Stimulated activated CD4-positive, alpha-beta T cell treated with anti-CD3 and anti-CD28 coated beads, TNF-alpha, amount 100 ng/mL, for 24 hours (primary cell): ENCODE data around the gene SH3BGRL3.
"Not testable (repeated sequence)": the region's sequence is repeated elsewhere in the genome, so short reads cannot be mapped to it uniquely, and the experiment has no call there.

Source experiments
- DNase-seq, 3 experiments: peaks; one replicate each; pipeline ENCODE4 v3.0.0-alpha.2; 2020; ENCODE audit warnings: low read depth in 3 of 3

Gene SH3BGRL3

GRCh38 chr1:26317146-26317545 lies 37.3 kb downstream of the SH3BGRL3 start:
- DNase-seq: no peak

- peak; percentile 38 to 67 (median 47) for DNase-seq
Observed at GRCh38 chr1:26317612-26318337, 37.9 kb downstream of the SH3BGRL3 start, which contains the start of gene CD52. CD52 (plus strand) TSS chr1:26317958; CDS start chr1:26318018, 60 bp downstream.

DNA sequence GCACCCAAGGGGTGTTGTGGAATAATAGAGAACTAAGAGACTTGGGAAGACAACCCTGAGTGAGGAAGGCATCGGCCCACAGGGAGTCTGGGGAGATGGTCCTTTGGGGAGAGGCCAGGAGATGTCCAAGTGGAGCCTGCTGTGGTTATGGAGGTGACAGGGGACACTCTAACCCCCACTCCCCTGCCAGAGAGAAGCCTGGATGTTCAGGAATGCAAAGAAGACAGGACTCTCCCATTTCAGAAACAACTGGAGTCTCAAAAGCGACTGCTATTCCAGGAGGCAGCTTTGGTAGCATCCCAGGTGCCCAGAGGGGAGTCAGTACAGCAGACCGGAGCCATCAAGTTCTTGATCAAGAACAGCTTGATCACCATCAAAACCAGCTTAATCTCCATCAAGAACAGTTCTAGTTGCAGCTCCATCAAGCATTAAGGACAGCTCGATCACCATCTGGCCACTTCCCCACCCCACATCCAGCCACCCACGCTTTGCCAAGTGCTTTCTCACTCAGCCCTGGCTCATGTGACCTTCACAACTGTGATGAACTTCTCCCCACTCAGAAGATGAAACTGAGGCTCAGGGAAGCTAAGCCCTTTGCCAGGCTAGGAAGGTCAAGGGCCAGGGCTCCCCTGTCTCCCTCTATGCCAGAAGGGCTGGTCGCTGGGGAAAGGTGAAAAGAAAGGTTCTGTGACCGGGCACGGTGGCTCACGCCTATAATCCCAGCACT lies 38.6 kb downstream of the SH3BGRL3 start:
- peak in 1 of 3 experiments; percentile 54 for DNase-seq

DNA sequence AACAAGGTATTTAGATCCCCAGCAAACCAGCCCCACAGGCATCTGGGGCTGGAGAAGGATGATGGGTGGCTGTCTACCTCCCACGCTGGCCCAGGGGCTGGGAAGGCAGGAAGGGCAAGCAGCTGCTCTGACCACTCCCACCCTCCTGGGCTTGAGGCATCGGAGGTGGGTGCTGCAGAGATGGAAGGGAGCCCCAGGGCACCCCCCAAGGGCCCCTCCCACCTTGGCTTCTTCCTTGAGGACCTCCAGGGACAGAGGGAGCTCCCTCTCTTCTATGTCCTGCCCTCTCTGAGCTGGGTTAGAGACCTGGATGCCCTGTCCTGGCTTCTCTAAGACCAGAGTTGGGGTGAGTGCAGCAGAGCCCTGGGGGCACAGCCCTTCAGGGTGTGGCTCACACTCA lies 41.0 kb downstream of the SH3BGRL3 start:
- no peak for DNase-seq

DNA sequence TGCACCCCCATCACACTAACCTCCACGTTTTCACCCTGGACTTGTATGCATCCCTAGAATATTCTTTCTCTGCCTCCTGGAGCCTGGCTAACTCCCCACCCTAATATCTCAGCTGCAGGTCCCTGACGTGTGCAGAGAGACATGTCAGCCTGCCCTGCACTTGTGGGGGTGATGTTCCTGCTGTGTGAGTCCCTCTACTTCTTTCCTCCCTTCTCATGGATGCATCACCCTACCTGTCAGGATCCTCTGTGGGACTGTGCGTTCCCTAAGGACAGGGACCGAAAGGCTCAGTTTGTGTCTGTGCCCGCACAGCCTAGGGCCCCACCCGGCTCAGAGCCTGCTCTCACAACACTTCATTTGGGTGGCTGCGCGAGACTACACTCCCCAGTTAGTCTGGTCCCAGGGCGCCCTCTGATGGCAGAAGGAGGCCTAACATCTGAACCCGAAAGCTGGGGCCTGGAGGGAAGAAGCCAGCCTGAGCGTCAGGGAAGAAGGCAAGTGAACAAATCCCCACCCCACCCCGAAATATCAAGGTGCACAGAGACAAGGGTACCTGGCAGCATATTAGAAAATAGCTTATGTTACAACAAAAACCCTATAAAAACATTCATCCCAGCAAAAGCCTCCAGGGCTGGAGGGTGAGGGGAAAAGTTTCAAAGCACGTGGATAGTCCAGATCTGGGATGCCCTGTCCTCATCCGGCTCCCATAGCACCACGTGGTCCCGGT lies 41.6 kb downstream of the SH3BGRL3 start:
- DNase-seq: peak; percentile 93 to 96 (median 93)

GRCh38 chr1:26322042-26322331 lies 42.1 kb downstream of the SH3BGRL3 start:
- DNase-seq: no peak

DNA sequence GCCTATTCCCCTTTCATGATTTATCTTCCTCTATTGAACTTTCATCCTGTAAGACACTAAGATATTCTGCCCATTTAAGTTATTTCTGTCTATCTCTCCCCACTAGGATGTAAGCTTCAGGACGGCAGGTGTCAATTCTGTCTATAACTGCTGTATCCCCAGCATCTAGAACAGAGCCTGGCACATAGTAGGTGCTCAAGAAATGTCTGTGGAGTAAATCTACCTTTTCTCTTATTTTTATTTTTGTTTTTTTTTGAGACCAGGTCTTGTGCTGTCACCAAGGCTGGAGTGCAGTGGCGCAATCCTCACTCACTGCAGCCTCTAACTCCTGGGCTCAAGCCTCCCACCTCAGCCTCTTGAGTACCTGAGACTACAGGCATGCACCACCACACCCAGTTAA lies 43.5 kb downstream of the SH3BGRL3 start:
- no peak for DNase-seq

DNA sequence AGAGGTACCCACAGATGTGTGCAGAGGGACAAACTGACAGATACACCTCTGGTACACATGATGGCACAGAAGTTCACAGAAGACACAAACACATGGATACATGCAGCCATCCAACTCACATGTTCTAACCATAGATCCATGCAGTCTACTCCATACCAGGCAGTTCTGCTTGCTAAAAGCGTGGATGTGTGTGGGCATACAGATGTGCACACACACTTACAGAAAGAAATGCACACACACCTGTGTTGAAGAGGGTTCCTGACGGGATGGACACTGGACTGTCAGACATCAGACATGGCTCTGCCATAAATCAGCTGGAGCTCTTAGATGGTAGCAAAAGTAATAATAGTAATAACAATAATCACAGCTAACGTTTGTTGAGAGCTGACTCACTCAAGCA lies 44.7 kb downstream of the SH3BGRL3 start:
- DNase-seq: no peak

DNA sequence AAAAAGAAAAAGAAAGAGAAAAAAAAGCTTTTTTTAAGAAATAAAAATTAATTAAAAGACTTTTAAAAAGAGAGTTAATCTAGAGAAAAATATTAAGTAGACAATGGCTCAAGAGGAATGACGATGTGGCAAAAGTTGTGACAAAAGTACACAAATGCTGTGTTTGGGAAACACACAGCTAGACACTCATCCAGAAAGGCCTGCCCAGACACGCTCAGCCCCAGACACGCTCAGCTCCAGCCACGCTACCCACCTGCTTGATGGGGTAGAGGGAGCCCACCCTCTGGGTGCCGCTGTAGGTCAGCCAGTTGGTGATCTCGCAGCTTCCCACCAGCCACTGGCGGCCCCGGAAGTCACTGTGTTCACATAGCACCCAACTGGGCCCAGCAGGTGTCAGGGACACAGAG lies 48.1 kb downstream of the SH3BGRL3 start:
- DNase-seq: no peak

DNA sequence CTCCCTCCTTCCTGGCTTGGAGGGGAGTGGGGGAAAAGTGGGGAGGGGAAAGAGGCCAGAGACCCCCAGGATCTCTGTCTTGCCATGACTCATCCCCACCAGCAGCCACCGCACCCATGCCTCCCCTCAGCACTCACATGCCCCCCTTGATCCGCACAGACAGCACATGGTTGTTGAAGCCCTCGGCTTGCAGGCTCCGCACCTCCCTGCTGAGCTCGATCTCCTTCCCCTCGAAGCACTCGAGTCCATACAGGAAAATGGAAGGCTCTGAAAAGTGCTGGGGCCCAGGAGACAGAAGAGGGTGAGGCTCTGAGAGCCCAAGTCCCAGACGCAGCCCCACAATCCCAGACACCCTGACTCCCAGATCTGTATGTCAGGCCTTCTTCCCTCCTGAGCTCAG lies 48.7 kb downstream of the SH3BGRL3 start:
- DNase-seq: no peak

GRCh38 chr1:26329380-26329779 lies 49.5 kb downstream of the SH3BGRL3 start:
- not testable (repeated sequence) for DNase-seq

DNA sequence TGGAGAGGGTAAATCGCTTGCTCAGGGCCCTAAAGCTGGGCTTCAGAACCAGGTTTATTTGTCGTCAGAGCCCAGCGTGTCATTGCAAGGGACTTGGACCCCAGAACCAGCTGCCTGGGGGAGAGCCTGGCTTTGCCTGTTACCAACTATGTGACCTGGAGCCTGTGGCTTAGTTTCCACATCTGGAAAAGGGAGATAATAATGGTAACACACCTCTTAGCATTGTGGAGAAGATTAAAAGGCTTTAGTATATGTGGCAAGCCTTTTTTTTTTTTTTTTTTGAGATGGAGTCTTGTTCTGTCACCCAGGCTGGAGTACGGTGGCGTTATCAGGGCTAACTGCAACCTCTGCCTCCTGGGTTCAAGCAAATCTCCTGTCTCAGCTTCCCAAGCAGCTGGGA lies 50.4 kb downstream of the SH3BGRL3 start:
- DNase-seq: no peak
